GM19035 (cell line): ENCODE measurements around the gene CDH2.

Experiments used
- ATAC-seq: cut with Tn5 transposase; IDR thresholded peaks from one replicate; pipeline ENCODE4 v1.9.1; 2021; ENCODE audit not compliant: unreplicated experiment

The CDH2 gene

GRCh38 chr18:28171837-28172236, 5.1 kb downstream of the CDH2 start:
- ATAC-seq: no peak

GRCh38 chr18:28168725-28169124, 8.2 kb downstream of the CDH2 start:
- ATAC-seq: no peak

- ATAC-seq: no peak
These were observed 9.0 kb downstream of the CDH2 start for GRCh38 chr18:28167835-28168349.

GRCh38 chr18:28164771-28165483, 12.0 kb downstream of the CDH2 start:
- no peak for ATAC-seq

- no peak for ATAC-seq
These were observed 13.6 kb downstream of the CDH2 start for GRCh38 chr18:28163201-28163775.

DNA sequence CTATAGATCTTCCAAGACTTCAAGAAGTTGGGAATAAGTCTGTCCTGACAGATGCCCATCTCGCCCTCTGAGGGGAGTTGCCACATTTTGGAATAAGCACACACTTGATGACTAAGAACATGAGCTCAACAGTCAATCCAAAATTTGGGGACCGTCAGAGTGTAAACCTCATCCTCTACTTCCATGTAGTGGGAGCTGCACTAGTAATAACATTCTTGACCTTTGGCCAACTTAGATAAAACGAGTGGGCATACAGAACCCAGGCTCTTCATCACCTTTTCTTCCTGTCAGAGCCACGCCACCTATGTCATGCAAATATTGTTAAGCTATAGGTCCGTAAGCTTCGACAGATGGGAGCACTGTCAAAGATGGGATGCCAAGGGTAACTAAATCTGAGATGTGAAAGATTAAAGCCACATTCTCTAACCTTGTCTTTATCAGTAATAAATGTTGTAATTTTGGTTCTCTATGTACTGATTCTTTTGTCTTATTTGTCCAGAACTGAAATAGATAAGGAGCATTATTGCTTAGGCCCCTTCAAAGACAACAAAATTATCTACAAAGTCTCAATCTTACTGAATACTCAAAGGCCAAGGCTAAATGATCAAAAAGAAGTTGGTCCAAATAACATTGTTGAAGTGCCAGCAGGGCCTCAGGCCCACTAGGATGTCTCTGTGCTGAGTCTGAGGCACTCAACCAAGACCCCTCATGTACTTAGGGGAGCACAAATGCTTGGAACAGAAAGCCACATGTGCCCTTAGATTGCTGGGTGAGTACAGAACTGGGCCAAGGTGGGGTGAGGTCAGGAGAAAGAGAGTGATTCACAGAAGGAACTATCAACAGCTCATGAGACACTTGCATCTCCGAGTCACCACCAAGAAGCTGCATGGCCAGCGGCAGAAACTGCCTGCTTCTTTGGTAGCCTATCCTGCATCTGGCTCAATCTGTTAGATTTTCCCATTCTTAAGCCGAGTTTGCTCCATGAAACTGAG, 15.0 kb downstream of the CDH2 start:
- no peak for ATAC-seq

GRCh38 chr18:28159055-28159454, 17.9 kb downstream of the CDH2 start:
- no peak for ATAC-seq

DNA sequence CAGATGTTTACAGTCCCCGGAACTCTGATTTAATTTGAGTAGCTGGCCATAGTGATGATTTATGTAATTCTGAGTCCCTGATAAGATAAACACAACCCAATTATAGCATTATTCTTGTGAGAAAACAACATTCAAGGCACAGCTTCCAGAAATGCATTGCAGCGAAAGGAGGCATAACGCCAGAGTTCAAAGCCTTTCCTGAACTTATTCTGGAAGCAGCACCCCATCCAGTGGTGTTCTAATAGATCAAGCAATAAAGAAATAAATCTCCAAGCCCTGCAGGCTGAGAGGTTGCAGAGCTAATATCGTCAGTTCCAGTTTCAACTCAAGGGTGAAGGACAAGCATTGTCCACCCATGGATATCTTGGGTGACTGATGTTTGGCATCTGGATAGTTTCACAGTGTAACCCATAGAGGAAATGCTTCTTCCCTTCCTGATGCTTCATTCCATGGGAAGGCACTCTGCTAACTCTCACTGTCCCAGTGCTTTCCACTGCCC, 18.8 kb downstream of the CDH2 start:
- ATAC-seq: no peak

- no peak for ATAC-seq
These were observed 23.4 kb downstream of the CDH2 start for GRCh38 chr18:28153485-28154065.

DNA sequence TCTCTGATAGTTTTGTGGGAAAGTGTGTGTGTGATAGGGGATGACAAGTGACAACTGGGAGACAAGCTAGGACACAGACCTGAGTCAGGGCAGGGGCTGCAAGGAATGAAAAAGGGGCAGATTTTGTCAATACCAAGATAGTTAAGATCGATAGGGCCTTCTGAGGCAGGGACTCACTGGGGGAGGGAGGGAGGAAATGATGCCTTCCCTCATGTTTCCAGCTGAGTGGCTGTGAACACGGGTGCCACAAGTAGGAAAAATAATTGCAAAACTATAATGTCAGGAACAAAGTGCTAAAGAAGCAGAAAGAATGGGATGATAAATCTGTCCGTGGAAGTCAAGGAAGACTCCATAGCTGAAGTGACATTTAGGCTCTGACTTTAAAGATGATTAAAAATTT, 24.2 kb downstream of the CDH2 start:
- ATAC-seq: no peak

GRCh38 chr18:28152354-28152753, 24.6 kb downstream of the CDH2 start:
- ATAC-seq: no peak

DNA sequence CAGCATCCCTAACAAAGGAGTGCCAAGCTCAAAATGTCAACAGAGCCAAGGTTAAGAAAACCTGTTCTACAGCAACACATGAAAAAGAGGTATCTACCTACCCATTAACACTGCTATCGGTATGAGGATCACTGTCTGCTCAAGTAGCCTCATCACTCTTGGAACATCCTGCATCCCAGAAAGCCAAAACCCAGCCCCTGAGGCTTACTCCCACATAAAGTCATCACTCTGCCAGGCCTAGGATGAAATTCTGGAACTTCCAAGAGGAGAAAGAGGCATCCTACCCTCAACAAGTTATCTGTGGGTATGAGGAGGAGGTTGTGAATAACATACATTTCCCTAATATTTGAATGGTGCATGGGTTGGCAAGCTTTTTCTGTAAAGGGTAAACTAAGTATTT, 25.5 kb downstream of the CDH2 start:
- ATAC-seq: no peak

DNA sequence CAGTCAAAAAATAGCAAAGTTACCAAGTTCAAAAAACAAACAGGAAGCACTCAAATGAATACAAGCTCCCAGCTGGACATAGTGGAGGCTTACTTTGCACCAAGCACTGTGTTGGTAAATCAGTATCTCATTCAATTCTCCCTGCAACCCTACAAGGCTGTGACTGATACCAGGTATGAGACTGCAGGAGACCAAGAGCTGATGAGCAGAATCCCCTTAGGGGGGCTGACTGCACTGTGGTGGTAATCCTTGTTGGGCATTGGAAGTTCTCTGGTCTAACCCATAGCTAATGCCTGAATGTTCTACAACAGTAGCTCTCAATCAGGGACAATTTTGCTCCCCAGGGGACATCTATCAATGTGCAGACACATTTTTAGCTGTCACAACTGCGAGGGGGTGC, 26.0 kb downstream of the CDH2 start:
- ATAC-seq: no peak

DNA sequence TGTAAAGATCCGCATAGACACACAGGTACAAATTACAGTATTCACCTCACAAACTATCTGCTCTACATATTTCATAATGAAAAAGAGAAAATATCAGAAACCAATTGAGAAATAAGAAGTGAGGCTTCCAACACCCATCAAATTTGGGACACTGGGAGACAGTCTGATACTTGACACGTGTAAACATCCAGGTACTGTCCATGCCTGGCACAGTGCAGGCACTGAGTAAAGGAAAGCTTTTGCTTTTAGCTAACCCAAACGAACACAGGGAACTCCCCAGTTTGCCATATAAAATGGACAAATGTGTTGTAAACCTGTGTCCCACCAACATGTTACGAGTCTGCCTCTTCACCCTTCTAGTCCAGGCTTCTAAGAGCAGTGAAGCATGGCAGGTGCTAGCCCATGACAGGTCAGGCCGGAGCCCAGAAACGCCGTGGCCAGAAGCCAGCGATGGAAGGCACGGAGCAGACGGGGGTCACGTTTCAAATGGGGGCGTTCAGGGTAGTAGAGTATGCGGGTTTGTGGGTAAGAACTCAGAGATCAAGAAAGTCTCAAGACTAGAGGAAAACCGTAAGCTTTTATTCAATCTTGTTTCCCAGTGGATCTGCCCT, 27.0 kb downstream of the CDH2 start:
- no peak for ATAC-seq

DNA sequence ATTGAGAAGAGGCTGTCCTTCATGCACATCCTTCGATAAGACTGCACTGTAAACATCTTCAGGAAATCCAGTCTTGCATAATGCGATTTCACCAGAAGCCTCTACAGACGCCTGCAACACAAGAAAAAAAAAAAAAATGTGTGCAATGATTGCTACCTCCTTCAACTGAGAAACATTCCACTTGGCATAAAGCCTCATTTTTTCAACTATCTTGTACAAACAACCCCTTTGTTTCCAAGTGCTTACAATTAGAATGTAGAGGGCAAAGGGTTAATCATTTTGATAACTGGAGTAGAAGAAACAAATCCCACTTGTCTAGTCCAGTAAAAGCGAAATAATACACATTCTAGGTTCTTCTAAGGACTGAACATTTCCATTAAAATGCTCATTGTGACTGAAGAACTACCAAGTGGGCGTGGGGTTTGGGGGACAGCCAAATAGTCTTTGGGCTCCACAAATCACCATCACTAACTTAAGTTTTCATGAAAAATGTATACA, 29.2 kb downstream of the CDH2 start:
- ATAC-seq: no peak

DNA sequence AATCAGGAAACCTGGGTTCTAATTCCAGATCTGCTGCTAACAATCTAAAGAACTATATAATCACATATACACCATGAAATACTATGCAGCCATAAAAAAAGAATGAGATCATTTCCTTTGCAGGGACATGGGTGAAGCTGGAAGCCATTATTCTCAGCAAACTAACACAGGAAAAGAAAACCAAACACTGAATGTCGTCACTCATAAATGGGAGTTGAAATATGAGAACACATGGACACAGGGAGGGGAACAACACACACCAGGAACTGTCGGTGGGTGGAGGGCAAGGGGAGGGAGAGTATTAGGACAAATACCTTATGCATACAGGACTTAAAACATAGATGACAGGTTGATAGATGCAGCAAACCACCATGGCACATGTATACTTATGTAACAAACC, 33.2 kb downstream of the CDH2 start:
- ATAC-seq: no peak

DNA sequence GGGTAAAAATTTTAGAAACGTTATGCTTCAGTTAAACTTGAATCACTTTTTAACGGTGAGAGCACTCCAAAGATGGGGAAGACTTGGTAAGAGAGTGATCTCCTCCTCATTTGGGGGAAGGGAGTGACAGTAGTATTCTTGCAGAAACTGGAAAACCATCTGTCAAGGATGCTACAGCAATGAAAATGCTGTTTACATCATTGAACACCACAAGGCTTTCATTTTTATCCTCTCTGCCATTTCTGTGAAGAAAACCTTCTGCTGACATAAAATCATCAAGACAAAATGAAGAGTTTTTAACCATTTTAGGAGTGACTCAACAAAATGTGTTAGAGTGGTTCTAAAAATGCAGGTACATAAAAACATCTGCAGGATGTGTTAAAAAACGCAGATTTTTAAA, 38.1 kb downstream of the CDH2 start:
- no peak for ATAC-seq

DNA sequence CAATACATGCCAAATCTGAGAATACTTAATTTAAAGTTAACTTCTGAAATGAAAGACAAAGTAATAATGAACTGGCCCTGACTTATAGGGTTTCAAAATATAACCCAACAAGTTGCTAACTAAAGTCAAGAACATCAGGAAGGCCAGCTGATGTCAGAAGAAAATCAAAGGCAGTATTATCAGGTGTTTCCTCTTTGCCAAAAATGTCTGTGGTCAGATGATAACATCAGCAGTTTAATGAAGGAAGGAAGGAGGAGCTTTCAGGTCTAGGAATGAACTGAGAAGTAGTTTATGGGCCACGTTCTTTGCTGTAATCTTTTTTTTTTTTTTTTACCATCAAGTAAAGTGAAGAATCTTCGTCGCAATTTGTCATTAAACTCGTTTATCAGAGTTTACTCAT, 40.9 kb downstream of the CDH2 start:
- ATAC-seq: no peak

- no peak for ATAC-seq
These were observed 42.2 kb downstream of the CDH2 start for GRCh38 chr18:28134774-28135173.

DNA sequence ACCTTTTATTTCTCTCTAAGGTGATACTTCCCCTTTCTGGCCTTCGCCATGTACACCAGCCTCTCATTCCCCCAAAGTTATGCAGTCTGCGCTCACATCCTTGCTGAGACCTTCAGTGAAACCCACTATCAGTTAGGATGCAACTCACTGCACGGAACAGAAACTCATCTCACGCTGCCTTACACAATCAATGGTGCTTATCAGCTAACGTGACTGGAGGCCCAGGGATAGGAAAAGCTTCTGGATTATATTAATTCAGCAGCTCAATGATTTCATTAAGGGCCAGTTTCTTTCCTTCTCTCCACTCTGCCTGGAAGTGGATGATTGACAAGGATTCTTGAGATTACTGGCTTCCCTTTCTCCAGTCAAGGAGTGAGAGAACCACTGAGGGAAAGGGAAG, 44.8 kb downstream of the CDH2 start:
- no peak for ATAC-seq

- no peak for ATAC-seq
These were observed 48.3 kb downstream of the CDH2 start for GRCh38 chr18:28128659-28128980.
